IPS DF 4.7 (cell line): ENCODE measurements around the gene ST6GALNAC3.
"Not testable (repeated sequence)": the region's sequence is repeated elsewhere in the genome, so short reads cannot be mapped to it uniquely, and the experiment has no call there.

Experiments
- DNase-seq: peaks from one replicate; pipeline ENCODE4 v3.0.0-alpha.2; 2013; ENCODE audit warnings: low spot score; ENCODE audit errors: extremely low read depth

ST6GALNAC3 gene

DNA sequence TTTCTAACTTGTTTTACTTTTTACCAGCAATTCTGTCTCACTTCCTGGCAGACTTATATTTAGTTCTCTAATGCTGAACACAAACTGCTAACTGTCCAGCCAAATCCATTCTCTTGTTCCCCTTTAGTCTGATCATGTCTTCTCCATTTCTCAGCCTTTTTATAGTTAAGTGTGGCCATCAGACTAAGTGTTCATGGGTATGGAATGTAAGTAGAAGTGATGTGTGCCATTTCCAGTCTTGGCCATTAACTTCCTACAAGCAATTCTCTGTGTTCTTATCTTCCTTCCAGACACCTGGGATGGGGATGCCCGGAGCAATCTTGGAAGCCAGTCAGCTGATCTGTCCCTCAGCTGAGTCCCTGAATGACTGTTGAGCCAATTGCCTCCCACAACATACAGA lies 165.8 kb downstream of the ST6GALNAC3 start:
- DNase-seq, result no peak

DNA sequence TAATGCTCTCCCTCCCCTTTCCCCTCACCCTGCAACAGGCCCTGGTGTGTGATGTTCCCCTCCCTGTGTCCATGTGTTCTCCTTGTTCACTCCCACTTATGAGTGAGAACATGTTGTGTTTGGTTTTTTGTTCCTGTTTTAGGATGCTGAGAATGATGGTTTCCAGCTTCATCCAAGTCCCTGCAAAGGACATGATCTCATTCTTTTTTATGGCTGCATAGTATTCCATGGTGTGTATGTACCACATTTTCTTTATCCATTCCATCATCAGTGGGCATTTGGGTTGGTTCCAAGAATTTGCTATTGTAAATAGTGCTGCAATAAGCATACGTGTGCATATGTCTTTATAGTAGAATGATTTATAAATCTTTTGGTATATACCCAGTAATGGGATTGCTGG lies 168.0 kb downstream of the ST6GALNAC3 start:
- DNase-seq, result not testable (repeated sequence)

DNA sequence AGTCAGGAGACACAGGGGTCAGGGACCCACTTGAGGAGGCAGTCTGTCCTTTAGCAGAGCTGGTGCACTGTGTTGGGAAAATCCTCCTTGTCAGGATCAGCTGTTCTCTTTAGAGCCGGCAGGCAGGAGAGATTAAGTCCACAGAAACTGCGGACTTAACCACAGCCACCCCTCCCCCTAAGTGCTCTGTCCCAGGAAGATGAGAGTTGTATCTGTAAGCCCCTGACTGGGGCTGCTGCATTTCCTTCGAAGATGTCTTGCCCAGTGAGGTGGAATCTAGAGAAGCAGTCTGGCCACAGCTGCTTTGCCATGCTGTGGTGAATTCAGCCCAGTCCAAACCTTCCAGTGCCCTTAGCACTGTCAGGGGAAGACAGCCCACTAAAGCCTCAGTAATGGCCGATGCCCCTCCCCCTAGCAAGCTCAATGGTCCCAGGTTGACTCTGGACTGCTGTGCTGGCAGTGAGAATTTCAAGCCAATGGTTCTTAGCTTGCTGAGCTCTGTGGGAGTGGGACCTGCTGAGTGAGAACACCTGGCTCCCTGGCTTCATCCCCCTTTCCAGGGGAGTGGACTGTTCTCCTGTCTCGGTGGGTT lies 172.8 kb downstream of the ST6GALNAC3 start:
- DNase-seq, result no peak

DNA sequence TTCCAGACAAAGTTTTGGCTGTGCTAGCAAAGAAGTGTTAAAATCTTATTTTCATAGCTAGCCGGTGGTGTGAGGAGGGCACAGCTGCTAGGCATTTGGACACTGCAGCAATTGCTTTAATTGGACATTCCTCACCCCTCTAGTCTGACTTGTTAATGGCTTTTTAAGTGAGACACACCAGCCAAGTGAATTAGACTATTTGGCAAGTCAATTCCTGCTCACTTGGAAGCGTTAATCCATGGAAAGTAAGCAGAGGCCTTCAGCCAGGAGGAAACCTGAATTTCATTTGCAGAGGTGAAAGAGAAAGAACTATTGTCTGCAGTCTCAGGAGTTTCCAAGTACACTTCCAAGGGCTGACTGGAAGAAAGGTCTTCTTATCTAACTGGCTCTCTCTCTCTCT lies 175.7 kb downstream of the ST6GALNAC3 start:
- no peak for DNase-seq

DNA sequence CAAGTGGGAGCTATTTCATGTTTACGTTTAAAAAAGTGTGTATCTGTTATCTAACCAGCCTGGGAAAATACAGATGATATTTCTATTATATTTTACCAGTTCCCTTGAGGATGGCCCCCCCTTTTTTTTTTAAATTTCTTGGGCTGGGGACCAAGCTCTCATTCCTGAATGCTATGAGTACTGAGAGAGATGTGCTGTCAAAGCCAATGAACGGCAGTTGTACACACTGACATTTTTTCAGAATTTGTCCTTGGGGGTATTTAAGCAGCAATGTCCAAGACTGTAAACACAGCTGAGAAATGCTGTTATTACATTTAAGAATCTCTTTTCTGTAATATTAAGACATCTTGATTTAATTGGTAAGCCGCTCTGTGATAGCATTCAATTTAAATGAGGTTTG lies 177.9 kb downstream of the ST6GALNAC3 start:
- no peak for DNase-seq

DNA sequence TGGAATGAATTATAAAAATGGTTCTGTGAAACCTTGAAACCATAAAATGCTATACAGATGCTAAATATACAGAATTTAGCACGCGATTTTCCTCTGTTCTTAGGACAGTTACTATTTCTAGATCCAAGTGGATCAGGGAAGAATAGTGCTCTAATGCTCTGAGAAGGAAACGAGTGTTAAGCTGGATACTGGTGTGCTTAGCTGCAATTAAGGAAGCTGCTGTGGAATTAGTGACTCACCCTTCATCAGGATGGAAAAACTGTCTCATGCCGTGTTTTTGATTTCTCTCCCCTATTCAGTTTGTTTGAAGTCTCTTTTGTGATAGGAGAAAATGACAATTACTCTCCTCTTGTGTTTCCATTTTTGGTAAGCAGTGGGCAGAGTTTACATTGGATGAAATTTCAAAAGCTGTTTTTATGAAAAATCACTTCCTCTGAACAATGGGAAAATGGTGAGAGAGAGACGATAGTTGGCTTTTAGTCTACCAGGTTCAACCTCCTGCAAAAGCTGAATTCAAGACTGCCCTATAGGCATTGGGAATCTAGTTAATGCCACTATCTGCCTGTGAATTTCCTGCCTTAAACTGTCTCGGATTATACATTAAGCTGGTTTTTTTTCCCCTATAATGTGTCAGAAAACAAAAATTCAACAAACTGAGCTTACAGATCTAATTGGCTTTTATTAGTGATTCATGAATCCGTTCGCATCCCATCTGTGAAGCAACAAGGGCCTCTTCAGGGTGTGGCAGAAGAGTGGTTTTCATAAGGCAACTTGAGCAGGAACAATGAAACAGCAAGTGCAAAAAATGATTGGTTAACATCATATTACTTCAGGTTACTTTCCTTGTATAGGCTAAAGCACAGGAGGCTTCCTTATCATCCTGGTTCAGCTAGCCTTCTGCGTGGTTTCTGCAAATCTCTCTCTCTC lies 179.8 kb downstream of the ST6GALNAC3 start:
- no peak for DNase-seq

DNA sequence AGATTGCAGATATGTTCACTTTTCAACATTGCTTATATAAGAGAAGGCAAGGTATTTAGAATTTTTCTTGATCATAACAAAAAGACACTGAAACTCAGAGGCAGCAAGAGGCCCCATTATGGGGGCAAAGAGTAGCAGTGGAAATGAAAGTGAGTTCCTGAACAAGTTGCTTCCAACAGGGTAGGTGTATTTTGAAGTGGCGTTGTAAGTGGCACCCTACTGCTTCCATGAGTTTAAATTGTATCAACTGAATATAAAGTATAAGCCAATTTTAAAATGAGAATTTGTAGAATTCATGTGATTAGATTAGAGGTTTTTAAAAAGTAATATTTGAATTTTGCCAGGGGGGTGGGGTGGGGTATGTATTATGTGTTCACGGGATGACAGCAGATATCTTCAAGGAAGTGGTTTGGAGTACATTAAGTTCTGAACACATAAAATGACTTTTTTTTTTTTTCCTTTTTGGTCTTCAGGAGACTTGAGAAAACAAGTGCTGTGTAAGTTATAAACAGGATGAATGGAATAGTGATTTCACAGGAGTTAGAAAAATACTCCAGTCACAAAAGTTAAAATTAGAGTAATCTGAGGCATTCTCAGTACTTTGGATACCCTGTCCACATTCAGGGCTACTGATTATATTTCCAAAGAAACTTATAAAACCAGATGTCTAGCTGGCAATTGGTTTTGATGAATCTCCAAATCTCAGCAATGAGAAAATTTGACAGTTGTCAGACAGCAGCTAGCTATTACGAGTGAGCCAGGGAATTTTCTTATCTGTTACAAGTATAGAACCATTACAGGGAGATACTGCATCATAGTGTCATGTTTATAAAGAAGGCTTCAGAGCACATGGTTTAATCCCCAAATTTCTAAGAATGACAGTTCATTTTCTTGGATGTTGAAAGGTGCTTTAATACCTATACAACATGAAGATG lies 182.0 kb downstream of the ST6GALNAC3 start:
- no peak for DNase-seq

DNA sequence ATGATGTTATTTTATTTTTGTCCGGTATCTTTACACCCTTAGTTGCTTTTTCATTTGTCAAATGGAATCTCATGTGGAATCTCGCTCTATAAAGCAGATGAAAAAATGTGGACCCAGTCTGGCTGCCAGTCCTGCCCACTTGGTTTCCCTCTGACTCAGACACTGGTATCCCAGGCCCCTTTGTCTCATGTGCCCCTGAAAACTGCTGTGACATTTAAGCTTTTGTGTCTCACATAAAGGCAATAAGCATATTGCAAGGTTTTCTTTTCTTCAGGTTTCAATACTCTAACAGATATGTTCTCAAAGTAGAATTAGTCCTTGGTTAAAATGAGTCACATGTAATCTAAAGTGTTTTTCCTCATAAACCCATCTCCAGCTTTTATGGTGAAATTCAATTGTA lies 183.3 kb downstream of the ST6GALNAC3 start:
- no peak for DNase-seq

DNA sequence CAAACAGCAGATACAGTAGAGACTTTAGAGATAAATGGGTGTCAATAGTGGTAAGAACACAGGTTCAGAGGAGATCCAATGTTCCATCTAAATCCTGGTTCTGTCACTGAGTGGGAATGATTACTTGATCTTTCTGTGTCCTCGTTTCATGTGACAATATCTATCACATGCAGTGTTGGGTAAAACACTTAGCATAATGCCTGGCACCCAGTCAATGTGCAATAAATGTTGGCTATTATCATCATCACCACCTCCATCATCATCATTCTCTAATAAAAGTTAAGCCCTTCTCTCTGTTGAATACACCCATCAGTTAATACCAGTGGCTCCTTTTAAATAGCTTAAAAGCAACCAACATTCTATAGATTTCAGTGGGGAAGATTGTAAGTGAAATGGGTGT lies 184.7 kb downstream of the ST6GALNAC3 start:
- DNase-seq, result no peak

DNA sequence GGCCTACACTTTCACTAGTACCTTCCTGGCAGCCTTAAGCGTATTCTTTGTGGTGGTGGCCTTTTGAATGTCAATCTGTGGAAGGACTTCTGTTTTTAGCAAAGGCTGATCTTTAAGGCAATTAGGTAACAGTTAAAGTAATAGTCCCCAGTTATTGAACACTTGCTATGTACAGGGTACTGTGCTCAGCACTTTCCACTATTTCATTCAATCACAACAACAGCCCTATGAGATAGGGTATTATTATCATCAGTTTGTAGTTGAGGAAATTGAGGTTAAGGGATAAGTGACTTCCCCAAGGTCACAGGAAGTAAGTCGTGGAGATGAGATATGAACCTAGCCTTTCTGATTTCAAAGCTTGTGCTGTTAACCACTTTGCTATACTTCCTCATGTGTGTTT lies 185.7 kb downstream of the ST6GALNAC3 start:
- DNase-seq, result no peak

DNA sequence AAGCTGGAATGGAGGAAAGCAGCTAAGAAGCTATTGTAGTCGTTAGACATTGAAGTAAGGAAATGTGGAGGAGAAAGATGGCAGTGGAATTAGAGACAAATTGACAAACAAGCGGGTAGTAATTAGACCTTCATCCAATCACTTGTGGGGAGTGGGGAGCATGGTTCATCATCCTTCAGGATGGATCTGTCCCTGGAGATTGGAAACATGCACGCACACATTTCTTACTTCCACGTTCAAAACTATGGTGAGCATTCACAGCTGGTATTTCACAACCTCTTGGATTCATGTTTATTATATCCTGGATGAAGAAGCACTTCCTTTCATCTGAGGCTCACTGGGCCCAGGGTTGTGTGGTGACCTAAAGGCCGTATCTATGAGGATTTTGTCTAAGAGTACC lies 188.1 kb downstream of the ST6GALNAC3 start:
- DNase-seq, result no peak

DNA sequence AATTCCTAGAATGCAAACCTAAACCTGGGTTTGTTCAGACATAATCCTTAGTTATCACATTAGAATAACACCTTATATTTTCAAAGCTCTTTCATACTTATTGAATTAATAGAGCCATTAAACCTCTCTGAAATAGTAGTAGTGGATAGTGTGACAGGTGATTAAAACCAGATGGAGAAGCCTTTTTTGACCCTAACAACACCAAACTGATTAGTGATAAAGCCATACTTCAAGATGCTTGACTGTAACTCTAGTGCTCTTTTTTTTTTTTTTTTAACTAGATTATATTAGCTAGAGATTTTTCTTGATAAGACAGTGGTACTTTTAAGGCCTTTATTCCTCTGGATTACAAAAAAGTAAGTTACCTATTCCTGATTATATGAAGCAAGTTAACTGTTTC lies 190.1 kb downstream of the ST6GALNAC3 start:
- DNase-seq, result no peak

DNA sequence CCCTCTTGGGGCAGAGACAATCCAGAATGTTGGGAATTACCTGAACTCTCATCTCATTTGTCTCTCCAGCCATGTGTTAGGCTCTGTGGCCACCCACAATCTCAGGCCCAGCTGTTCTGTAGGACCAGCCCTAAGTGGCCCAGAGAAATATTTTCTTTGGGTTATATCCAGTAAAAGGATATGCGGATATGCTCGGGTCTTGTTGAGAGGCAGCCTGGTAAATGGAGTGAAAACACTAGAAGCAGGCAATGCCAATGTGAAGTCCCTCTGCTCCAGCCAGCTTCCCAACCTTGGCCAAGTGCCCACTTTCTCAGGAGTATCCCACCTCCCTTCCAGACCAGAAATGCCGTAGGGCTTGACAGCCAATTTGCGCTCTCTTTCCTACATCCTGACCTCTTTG lies 192.2 kb downstream of the ST6GALNAC3 start:
- DNase-seq, result no peak

DNA sequence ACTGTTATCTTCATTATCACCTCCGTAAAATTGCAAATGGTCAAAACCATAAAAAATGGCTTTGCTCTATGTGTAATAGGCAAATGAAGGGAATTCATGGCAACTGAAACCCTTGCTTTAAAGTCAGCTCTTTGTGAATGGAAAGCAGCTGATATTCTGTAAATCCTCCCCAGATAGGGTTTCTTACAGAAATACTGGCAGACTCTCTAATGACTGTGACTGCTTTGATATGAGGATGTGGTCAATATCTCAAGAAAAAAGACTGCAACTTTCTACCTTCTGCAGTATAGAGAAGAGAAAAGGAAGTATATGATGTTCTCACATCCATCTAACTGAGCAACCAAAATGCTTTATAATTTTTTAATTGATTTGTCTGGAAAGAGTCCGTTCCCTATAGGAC lies 193.1 kb downstream of the ST6GALNAC3 start:
- DNase-seq, result no peak

DNA sequence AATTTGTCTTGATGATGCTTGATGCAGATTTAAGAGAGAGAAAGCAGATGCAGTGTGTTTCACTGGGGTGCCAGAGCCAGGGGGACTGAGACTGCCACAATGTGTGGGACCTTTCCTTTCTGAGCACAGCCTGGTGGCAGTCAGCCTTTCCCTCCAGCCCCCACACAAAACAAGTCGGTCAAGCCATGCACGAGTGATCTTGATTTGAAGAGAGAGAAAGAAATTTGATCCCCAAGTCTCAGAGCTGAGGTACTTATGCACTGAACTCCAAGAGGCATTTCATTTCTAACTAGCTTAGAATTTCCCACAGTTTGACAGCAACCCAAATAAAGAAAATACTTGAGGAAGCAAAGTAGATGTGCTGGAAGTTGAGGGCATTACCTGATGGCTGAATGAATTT lies 193.8 kb downstream of the ST6GALNAC3 start:
- DNase-seq, result no peak

DNA sequence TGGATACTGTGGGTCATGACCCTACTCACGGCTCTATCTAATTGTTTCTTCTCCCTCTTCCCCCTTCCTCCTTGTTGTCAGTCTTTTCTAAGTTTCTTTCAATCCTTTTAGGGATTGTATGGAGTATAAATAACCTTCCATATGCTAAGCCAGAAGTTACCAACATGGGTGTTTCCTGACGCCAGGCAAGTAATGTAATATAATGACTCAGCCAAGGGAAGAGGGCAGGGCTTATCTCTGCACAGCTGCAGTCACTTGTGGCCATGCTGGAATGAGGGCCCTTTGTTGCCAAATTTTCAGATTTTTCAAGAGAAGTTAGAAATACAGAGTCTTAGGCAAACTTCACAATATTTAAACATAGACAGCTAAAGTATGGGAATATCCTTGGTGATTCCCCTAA lies 194.6 kb downstream of the ST6GALNAC3 start:
- no peak for DNase-seq

DNA sequence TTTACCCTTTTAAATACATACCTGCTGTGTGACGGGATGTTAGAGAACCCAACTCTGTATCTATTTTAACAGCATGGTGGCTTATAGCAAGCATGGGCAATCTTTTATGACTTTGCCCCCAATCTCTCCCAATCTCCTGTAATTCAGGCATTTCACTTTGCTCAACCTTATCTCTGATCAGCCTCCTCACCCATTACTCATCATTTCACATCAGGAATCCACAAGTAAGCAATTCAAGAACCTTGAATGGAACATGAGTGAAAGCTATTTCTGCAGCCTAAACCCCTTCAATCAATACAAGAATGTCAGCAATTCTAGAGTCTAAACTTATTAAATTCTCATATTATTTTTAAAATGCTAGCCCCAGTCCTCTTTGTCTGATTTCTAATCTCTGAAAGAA lies 199.8 kb downstream of the ST6GALNAC3 start:
- no peak for DNase-seq

DNA sequence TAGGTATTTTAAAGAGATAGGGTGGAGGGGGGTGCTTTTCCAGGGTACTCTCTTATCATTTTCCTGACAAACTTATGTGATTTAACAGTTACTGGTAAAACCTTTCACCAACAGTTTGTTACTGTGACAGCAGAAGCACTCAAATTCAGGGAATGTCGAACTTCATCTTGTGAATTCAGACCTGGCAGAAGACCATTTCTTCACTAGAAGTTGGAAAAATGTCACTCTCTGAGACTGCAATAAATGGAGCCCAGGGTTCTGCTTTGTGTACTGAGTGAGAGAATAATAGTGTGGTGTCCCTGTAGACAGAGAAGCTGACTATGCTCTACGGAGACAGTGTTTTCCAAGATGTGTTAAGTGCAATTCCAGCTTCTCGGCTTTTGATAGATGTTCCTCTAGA lies 200.2 kb downstream of the ST6GALNAC3 start:
- DNase-seq, result no peak

DNA sequence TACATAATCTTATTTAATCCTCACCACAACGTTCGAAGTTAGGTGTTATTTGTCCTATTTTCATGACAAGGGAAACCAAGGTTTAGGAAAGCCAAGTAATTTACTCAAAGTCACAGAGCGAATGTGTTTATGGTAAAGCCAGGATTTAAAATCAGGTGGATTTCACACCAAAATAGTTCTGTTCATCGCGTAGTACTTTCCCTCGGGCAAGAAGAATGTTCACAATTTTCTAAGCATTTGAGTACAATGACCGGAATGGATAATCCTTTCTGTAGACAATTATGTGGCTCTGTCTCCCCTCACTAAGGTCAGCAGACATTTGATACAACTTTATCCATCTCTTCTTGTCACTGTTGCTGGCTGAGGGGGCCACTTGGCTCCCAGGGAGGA lies 204.2 kb downstream of the ST6GALNAC3 start:
- DNase-seq, result no peak

DNA sequence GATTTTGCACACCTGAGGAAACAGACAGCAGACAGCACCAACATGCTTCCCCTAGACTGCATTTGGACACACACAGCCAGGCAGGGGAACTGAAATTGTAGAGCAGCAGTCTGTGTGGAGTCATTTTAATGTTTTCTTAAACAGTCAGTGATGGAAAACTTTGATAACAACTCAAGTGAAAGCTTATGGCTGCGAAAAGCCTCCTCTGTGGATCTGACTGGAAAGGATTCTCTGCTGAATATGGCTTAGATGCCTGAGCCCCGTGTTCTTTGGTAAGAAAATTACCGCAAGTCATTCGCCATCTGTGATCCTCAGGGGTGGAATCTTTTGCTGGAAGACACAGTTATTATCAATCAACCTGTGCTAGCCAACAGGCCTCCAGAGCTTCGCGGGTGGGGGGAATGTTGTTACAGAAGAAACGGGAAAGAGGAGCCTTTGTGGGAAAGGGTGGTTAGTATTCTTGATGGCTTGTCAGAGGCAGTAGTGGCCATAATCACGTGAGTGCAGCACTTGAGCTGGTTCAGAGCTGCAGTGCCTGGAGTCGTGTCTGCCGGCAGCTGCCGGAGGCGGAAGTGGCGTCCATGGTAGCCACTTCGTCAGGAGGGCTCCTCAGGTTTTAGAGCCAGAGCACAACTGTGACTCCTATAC lies 204.7 kb downstream of the ST6GALNAC3 start:
- no peak for DNase-seq

DNA sequence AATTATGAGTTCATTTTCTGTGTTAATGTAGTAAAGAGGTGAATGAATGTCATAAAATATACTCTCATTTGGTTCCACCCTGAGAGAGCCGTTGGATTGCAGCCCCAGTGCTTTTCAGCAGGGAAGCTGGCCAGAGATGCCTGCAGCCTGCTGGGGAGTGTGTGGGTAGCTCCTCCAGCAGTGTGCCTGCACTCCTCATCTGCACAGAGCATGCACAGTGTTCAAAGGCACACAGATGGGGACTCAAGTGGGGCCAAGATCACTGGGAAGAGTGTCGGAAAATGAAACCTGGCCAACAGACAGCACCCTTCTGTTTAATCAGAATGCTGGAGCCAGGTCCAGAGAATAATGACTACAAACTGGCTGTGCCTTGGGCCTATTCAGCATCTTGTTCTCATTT lies 206.8 kb downstream of the ST6GALNAC3 start:
- no peak for DNase-seq
